KOPT-K1 (cell line): ENCODE results near the gene ANO10.

Experiments used
- H3K27ac ChIP-seq: fragments of 200-600 bp; sonication (generic); 2 replicates; pipeline ENCODE4 v1.5.1; 2016; ENCODE audit warnings: antibody characterized with exemption, mild to moderate bottlenecking, low read depth, low read length; ENCODE audit not compliant: poor library complexity, severe bottlenecking
- H3K36me3 ChIP-seq: fragments of 200-600 bp; sonication (generic); 2 replicates; pipeline ENCODE4 v1.5.1; 2017; ENCODE audit warnings: antibody characterized with exemption, mild to moderate bottlenecking, low read length, moderate library complexity; ENCODE audit not compliant: insufficient read depth
- H3K9me3 ChIP-seq: fragments of 200-600 bp; sonication (generic); 2 replicates; pipeline ENCODE4 v1.5.1; 2017; ENCODE audit warnings: antibody characterized with exemption, low read length, mild to moderate bottlenecking; ENCODE audit not compliant: insufficient read depth, poor library complexity, severe bottlenecking

Gene ANO10

DNA sequence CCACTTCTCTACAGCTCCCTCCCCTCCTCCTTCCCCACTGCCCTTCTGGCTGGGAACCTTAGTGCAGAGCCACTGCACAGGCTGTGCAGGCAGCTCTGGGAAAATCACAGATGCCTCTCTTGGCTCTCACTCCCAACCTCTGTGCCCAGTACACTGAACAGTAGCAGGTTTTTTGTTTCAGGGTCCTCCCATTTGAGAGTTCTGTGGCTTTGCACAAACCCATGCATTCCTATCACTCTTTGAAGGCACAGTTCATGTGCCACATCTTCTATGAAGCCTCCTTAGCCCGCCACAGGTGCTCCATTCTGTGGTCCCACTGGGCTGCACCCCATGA, 231.6 kb downstream of the ANO10 start:
- Histone ChIP-seq H3K27ac (no peak overlapping the region), H3K9me3 (no peaks in the 10 kb centered on the region), H3K36me3 (no peaks in the 10 kb centered on the region)

- no peaks in the 10 kb centered on the region for H3K9me3 ChIP-seq
- no peaks in the 10 kb centered on the region for H3K36me3 ChIP-seq
- H3K27ac ChIP-seq, result no peak overlapping the region
These were observed 232.2 kb downstream of the ANO10 start for GRCh38 chr3:43389388-43390254.

DNA sequence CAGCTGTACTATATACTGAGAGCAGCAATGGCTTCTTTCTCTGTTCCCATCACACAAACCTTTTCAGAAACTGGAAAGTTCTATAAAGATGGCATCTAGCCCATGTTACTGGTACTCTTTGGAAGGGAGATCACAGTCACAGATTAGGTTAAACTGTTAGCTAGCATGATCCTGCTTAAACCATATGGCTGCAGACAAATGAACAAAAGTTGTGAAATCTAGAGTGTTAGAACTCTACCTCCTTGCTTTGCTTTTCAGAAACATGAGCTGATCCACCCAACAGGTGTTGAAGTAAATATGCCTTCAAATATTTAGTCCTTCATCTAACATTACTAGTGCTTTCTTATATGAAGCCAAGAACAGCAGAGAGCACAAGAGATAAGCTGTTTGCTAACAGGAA, 232.9 kb downstream of the ANO10 start:
- Histone ChIP-seq H3K9me3 (no peaks in the 10 kb centered on the region), H3K27ac (no peak overlapping the region), H3K36me3 (no peaks in the 10 kb centered on the region)

GRCh38 chr3:43388175-43388574, 233.6 kb downstream of the ANO10 start:
- H3K9me3 ChIP-seq, result peaks cover 4% of the 10 kb centered on the region
- H3K36me3 ChIP-seq, result no peaks in the 10 kb centered on the region
- H3K27ac ChIP-seq, result no peak overlapping the region

GRCh38 chr3:43379343-43379742, 242.5 kb downstream of the ANO10 start:
- H3K36me3 ChIP-seq, result no peaks in the 10 kb centered on the region
- peaks cover 4% of the 10 kb centered on the region for H3K9me3 ChIP-seq
- H3K27ac ChIP-seq, result no peak overlapping the region

DNA sequence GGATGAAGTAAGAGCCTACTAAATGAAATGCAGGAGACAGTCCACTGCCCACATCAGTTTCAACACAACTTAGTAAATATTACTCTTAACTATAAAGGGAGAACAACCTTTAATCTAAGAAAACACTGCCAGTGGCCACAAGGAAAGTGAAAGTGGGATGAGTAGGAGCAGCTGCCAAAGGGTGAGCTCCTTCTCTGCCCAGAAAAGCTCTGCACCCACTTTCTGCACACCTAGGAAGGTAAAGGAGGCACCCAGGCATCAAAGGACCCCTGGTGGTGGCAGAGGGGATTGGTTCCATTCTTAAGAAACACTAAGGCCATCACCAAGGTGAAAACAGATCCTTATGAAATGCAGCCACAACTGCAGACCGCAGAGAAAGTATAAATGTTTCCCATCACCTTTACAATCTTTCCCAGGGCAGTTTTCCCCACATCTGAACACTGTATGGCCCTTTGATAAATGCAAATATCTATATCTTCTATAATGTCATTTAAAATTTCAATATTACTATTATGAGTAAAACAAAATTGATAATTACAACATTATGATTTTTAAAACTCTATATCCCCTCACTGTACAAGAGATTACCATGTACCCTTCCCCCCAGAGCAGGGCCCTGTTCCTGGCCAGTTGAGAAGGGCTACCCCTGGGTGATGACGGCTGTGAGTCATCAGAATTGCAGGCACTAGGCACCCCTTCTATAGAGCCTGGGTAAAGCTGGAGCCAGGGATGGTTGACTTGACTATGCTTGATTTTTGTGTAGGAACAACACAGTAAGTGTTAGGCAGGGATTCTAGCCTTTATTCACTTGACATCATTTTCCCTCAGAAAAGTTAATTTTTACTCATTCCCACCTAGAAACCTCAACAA, 243.5 kb downstream of the ANO10 start:
- no peaks in the 10 kb centered on the region for H3K9me3 ChIP-seq
- H3K36me3 ChIP-seq, result no peaks in the 10 kb centered on the region
- no peak overlapping the region for H3K27ac ChIP-seq

GRCh38 chr3:43373560-43373928, 248.3 kb downstream of the ANO10 start:
- Histone ChIP-seq H3K27ac (no peak overlapping the region), H3K36me3 (no peaks in the 10 kb centered on the region), H3K9me3 (no peaks in the 10 kb centered on the region)

DNA sequence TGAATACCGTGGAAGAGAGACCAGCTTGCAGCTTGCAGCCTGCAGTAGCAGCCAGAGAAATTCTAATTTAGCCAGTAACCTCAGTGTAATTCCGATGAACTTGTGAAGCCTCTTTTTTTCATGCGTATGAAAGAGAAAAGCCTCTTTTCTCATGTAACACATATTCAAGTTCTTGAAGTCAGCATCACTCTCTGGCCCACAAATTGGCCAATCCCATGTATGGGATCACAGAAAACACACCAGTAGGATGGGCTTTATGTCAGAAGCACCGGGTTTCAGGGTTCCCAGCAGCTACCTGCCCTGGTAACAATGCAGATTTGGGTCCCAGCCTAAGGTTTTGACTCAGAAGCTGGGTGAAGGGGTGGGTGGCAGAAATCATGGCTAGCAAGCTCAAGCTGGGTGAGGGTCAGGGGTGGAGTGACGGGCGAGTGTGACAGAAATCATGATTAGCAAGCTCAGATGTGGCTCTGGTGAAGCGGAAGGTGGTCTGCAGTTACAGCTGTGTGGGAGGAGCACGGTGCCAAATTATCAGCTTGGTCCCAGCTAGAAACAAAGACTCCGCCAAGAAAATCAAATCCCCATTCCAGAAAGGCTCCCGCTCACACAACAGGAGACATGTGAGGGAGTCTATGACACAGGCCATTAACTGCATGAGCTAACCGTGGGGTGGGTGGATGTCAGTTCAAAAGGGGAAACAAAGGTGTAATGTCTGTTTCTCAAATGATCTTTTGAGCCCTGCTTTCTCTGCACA, 248.8 kb downstream of the ANO10 start:
- Histone ChIP-seq H3K36me3 (no peaks in the 10 kb centered on the region), H3K27ac (no peak overlapping the region), H3K9me3 (no peaks in the 10 kb centered on the region)

DNA sequence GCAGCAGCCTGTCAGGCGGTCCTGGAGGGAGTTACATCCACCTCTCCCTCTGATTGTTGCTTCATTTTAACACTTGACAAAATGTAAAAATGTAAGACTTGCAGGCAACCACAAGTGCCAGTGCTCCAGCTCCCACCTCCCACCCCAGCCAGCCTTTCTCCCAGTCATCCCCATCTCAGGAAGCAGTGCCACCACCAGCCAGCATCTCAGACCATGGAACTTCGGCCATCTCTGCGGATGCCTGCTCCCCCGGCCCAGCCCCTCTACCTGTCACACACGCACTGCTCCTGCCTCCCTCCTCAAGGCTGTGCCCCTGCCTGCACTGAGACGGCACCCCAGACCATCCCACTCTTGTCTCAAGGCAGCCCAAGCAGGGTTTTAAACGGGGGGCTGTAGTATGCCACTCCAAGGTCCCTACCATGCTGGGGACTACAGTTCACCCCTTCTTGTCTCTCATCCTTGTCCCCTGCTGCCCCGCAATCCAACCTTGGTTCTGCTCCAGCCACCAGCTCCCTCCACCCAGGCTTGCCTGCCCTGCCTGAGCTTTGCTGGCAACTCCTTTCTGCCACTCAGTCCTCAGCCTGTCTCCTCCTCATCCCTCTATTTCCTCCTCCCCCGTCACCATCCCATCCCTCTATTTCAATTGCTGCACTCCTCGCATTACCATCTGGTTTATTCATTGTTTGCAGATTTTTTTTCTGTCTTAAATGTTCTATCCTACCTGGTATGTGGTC, 249.6 kb downstream of the ANO10 start:
- no peaks in the 10 kb centered on the region for H3K9me3 ChIP-seq
- no peaks in the 10 kb centered on the region for H3K36me3 ChIP-seq

GRCh38 chr3:43371494-43371893, 250.3 kb downstream of the ANO10 start:
- Histone ChIP-seq H3K36me3 (no peaks in the 10 kb centered on the region), H3K27ac (no peak overlapping the region), H3K9me3 (no peaks in the 10 kb centered on the region)

More for the DNA sequence above, 249.6 kb downstream of the ANO10 start:
- no peak overlapping the region for H3K27ac ChIP-seq

DNA sequence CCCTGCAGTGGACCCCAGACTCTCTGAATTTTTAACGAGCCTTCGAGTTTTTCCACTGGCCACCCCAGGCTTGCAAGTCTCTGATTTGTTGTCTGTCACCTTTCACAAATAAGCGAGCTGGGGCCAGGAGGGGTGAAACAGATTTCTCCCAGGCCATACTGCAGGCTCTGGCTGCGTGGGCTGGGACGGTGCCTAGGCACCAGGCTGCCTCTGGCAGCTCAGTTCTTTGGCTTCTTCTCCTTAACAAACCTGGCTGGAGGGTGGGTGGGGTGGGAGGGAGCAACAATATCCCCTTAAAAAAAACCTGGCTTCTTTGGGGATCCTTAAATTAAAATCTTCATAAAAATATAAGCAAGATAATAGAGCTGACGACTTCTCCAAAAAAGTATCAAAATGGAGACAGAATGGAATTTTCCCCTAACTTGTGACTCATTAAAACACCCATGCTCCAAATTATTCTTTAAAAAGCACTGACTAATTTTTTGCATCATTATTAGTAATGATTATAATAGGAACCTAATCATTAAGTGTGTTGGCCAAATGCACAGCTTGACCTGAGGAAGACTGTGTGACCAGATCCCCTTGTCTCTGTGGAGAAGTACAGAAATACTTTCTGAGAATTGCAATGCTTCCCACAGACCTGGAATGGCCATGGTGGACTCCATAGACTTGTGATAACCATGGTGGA, 251.4 kb downstream of the ANO10 start:
- H3K27ac ChIP-seq, result no peak overlapping the region
- H3K9me3 ChIP-seq, result no peaks in the 10 kb centered on the region
- H3K36me3 ChIP-seq, result no peaks in the 10 kb centered on the region

GRCh38 chr3:43369404-43370292, 252.2 kb downstream of the ANO10 start:
- no peaks in the 10 kb centered on the region for H3K9me3 ChIP-seq
- H3K27ac ChIP-seq, result no peak overlapping the region
- no peaks in the 10 kb centered on the region for H3K36me3 ChIP-seq

GRCh38 chr3:43366885-43367284, 254.9 kb downstream of the ANO10 start:
- H3K36me3 ChIP-seq, result no peaks in the 10 kb centered on the region
- H3K27ac ChIP-seq, result no peak overlapping the region
- H3K9me3 ChIP-seq, result no peaks in the 10 kb centered on the region
